WTC11 (cell line): ENCODE results near the gene HTR3C. TPM values are rescaled to one million over a fixed set of nuclear protein-coding genes. Genes with fewer than 3 reads are reported as not detected.

Experiments
- ATAC-seq: fragments of 200-7000 bp; cut with Tn5 transposase; 2 replicates; pipeline ENCODE4 v1.10.0; 2021; ENCODE audit warnings: mild to moderate bottlenecking, moderate library complexity
- CTCF ChIA-PET: fragments of 300-600 bp; sonication (Branson Sonifier 250); formaldehyde crosslinking; loops from one replicate; lab custom pipeline; 2021; ENCODE audit warnings: antibody characterized with exemption; lab: Charles Lee
- POLR2A ChIA-PET: fragments of 350-600 bp; sonication (Branson Sonifier 250); formaldehyde crosslinking; loops from one replicate; lab custom pipeline; 2021; ENCODE audit warnings: antibody characterized with exemption; lab: Charles Lee
- DNase-seq: peaks from one replicate; pipeline ENCODE4 v3.0.0; 2021; ENCODE audit warnings: low spot score
- H3K27ac Mint-ChIP-seq: 2 replicates; pipeline ENCODE4 v1.8.0; 2021; ENCODE audit warnings: mixed read lengths
- H3K27me3 Mint-ChIP-seq: 2 replicates; pipeline ENCODE4 v1.8.0; 2021; ENCODE audit warnings: low read depth, mild to moderate bottlenecking, moderate library complexity, mixed read lengths
- H3K36me3 Mint-ChIP-seq: 2 replicates; pipeline ENCODE4 v1.8.0; 2021; ENCODE audit warnings: mixed read lengths
- H3K4me1 Mint-ChIP-seq: 2 replicates; pipeline ENCODE4 v1.8.0; 2022; ENCODE audit warnings: mixed read lengths
- H3K4me3 Mint-ChIP-seq: 2 replicates; pipeline ENCODE4 v1.8.0; 2021; ENCODE audit warnings: mild to moderate bottlenecking, moderate library complexity, mixed read lengths
- H3K9me3 Mint-ChIP-seq: 2 replicates; pipeline ENCODE4 v1.8.0; 2021; ENCODE audit warnings: mixed read lengths
- ATF1 ChIP-seq: sonication (generic); formaldehyde crosslinking; IDR thresholded peaks from 2 replicates; pipeline ENCODE4 v1.8.1; 2023; ENCODE audit warnings: mild to moderate bottlenecking, moderate library complexity, missing genetic modification reagents
- ESRRA ChIP-seq: sonication (generic); formaldehyde crosslinking; IDR thresholded peaks from 2 replicates; pipeline ENCODE4 v1.8.1; 2022; ENCODE audit warnings: mild to moderate bottlenecking, missing genetic modification reagents, borderline replicate concordance
- HMGXB4 ChIP-seq: sonication (generic); formaldehyde crosslinking; IDR thresholded peaks from 2 replicates; pipeline ENCODE4 v1.8.1; 2023; ENCODE audit warnings: mild to moderate bottlenecking, moderate library complexity, missing genetic modification reagents
- NFYB ChIP-seq: sonication (generic); formaldehyde crosslinking; conservative IDR thresholded peaks from 2 replicates; pipeline ENCODE4 v1.8.0; 2022; ENCODE audit warnings: low read depth, missing genetic modification reagents
- OVOL2 ChIP-seq: fragments of 250-450 bp; sonication (Bioruptor Pico); IDR thresholded peaks from 2 replicates; pipeline ENCODE4 v1.9.0; 2021; ENCODE audit warnings: mild to moderate bottlenecking, borderline replicate concordance
- RELA ChIP-seq: sonication (generic); formaldehyde crosslinking; IDR thresholded peaks from 2 replicates; pipeline ENCODE4 v1.8.1; 2022; ENCODE audit warnings: missing genetic modification reagents, mild to moderate bottlenecking, borderline replicate concordance
- RORB ChIP-seq: fragments of 250-450 bp; sonication (Bioruptor Pico); IDR thresholded peaks from 2 replicates; pipeline ENCODE4 v1.9.0; 2021; ENCODE audit warnings: mild to moderate bottlenecking
- SOX15 ChIP-seq: fragments of 250-450 bp; sonication (Bioruptor Pico); IDR thresholded peaks from 2 replicates; pipeline ENCODE4 v1.9.0; 2021; ENCODE audit warnings: mild to moderate bottlenecking
- ZNF232 ChIP-seq: sonication (generic); formaldehyde crosslinking; IDR thresholded peaks from 2 replicates; pipeline ENCODE4 v1.8.0; 2022; ENCODE audit warnings: mild to moderate bottlenecking, missing genetic modification reagents
- ZNF512 ChIP-seq: sonication (generic); formaldehyde crosslinking; IDR thresholded peaks from 2 replicates; pipeline ENCODE4 v1.8.1; 2022; ENCODE audit warnings: missing genetic modification reagents, borderline replicate concordance
- ZNF671 ChIP-seq: fragments of 250-450 bp; sonication (Bioruptor Pico); IDR thresholded peaks from 2 replicates; pipeline ENCODE4 v1.8.0; 2021; ENCODE audit warnings: mild to moderate bottlenecking
- total RNA-seq: library from RNA; stranded (reverse); gene quantifications from 3 replicates; pipeline ENCODE4 v1.2.3, GENCODE V29; 2021
- TF ChIP-seq, protein P1 (sequence below): fragments of 250-450 bp; sonication (Bioruptor Pico); conservative IDR thresholded peaks from 2 replicates; pipeline ENCODE4 v1.9.0; 2021; ENCODE audit warnings: mild to moderate bottlenecking
- TF ChIP-seq, protein P2 (sequence below): sonication (generic); formaldehyde crosslinking; IDR thresholded peaks from 2 replicates; pipeline ENCODE4 v1.8.0; 2022; ENCODE audit warnings: mild to moderate bottlenecking, missing genetic modification reagents
- TF ChIP-seq, protein P3 (sequence below): sonication (generic); formaldehyde crosslinking; IDR thresholded peaks from 2 replicates; pipeline ENCODE4 v1.8.0; 2022; ENCODE audit warnings: mild to moderate bottlenecking, missing genetic modification reagents

Gene HTR3C
- total RNA-seq, 1 experiment from 2014 or later = not detected

DNA sequence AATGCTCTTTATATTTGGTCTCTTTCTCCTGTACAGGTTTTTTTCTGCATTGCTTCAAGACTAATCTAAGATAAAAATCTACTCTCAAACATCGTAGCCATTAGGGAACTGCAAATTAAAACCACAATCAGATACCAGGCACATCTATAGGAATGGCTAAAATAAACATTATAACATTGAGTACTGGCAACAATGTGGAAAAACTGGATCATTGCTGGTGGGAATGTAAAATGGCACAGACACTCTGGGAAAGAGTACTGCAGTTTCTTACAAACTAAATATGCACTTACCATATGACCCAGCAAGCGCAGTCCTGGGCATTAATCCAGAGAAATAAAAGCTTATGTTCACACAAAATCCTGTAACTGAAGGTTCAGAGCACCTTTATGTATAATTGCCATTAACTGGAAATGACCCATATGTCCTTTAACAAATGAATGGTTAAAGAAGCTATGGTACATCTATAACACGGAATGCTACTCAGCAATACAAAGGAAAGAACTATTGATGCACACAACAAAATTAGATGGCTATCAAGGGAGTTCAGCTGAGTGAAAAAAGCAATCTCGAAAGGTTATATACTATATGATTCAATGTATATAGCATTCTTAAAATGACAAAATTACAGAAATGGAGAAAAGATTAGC, 41.5 kb upstream of the HTR3C start (continued):
- no peak for TF ChIP-seq NFYB
- TF ChIP-seq, protein P1, sequence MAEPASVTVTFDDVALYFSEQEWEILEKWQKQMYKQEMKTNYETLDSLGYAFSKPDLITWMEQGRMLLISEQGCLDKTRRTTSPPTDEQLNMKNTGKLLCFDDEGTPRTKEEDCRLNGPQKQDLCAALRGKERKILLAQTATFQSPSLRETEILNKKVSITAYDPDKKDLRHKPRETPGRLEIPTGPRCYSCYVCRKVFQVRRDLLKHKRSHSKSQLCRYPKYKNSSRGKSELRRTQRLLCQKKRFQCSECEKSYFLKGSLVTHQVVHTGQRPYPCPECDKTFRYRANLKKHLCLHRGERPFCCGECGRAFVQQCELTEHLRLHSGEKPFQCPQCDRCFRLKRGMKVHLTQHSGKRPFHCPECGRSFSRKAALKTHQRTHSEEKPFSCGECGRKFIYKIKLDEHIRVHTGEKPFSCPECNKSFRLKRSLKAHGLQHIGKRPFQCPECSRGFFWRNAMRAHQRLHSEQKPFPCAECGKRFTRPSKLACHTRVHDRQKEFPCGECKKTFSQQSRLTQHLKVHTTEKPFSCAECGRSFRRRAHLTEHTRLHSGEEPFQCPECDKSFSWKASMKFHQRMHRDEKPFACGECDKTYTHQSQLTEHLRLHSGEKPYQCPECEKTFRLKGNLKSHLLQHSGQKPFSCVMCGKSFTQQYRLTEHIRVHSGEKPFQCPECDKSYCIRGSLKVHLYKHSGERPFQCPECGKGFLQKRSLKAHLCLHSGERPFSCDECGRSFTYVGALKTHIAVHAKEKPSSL = no peak
- TF ChIP-seq HMGXB4 = no peak
- no peak for TF ChIP-seq ATF1 (CRISPR knock-in tag)
- TF ChIP-seq RELA = no peak

GRCh38 chr3:184011937-184012889, 40.6 kb upstream of the HTR3C start:
- H3K9me3 Mint-ChIP-seq = peaks cover 3% of the 10 kb centered on the region; the same call in 1 of the 2 replicates
- no peak for ATAC-seq
- CTCF ChIA-PET = no interaction called here
- peaks cover 33% of the 10 kb centered on the region for H3K36me3 Mint-ChIP-seq
- peaks cover 19% of the 10 kb centered on the region for H3K4me1 Mint-ChIP-seq
- H3K27ac Mint-ChIP-seq = no peak overlapping the region
- TF ChIP-seq OVOL2 (CRISPR knock-in tag) (no peak), RORB (CRISPR knock-in tag) (no peak), NFYB (no peak), ZNF232 (no peak), SOX15 (no peak), ESRRA (CRISPR knock-in tag) (no peak), ZNF671 (CRISPR knock-in tag) (no peak), ZNF512 (CRISPR knock-in tag) (no peak)
- TF ChIP-seq, protein P2, sequence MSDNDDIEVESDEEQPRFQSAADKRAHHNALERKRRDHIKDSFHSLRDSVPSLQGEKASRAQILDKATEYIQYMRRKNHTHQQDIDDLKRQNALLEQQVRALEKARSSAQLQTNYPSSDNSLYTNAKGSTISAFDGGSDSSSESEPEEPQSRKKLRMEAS (CRISPR knock-in tag) = no peak
- TF ChIP-seq, protein P3, sequence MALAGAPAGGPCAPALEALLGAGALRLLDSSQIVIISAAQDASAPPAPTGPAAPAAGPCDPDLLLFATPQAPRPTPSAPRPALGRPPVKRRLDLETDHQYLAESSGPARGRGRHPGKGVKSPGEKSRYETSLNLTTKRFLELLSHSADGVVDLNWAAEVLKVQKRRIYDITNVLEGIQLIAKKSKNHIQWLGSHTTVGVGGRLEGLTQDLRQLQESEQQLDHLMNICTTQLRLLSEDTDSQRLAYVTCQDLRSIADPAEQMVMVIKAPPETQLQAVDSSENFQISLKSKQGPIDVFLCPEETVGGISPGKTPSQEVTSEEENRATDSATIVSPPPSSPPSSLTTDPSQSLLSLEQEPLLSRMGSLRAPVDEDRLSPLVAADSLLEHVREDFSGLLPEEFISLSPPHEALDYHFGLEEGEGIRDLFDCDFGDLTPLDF (CRISPR knock-in tag) = no peak
- no peak for DNase-seq
- POLR2A ChIA-PET = no interaction called here
- H3K27me3 Mint-ChIP-seq = no peaks in the 10 kb centered on the region
- H3K4me3 Mint-ChIP-seq = no peak overlapping the region
